DND-41 (cell line): ENCODE results near the gene EPB41.

Experiments used
- ATAC-seq: fragments of 200-7000 bp; cut with Tn5 transposase; 3 replicates; pipeline ENCODE4 v1.9.1; 2021; ENCODE audit warnings: low read depth; ENCODE audit not compliant: insufficient read depth
- DNase-seq: peaks from one replicate; pipeline ENCODE4 v3.0.0-alpha.2; 2020
- H2AFZ ChIP-seq: 2 replicates; pipeline ENCODE4 v1.6.0; 2012; ENCODE audit warnings: low read depth, low read length
- H3K27ac ChIP-seq: 2 replicates; pipeline ENCODE4 v1.5.1; 2012; ENCODE audit warnings: low read length, inconsistent platforms
- H3K27me3 ChIP-seq: fragments of 200-600 bp; sonication (generic); 2 replicates; pipeline ENCODE4 v1.6.0; 2012; ENCODE audit warnings: low read length, mild to moderate bottlenecking, inconsistent platforms; ENCODE audit not compliant: insufficient read depth, poor library complexity
- H3K36me3 ChIP-seq: 2 replicates; pipeline ENCODE4 v1.5.1; 2012; ENCODE audit warnings: low read length, inconsistent platforms; ENCODE audit not compliant: insufficient read depth
- H3K4me1 ChIP-seq: 2 replicates; pipeline ENCODE4 v1.5.1; 2012; ENCODE audit warnings: mild to moderate bottlenecking, low read length; ENCODE audit not compliant: insufficient read depth
- H3K4me2 ChIP-seq: 2 replicates; pipeline ENCODE4 v1.6.0; 2012; ENCODE audit warnings: mild to moderate bottlenecking, moderate library complexity, low read length, inconsistent platforms; ENCODE audit not compliant: insufficient read depth
- H3K4me3 ChIP-seq, 2 experiments: fragments of 200-600 bp in 1 of 2; shearing (Covaris generic) in 1 of 2; 2 replicates each; pipeline ENCODE4 v1.5.1; 2012 to 2016; ENCODE audit warnings: inconsistent platforms in 2 of 2, low read length in 2 of 2, mild to moderate bottlenecking in 2 of 2, low read depth in 1 of 2, moderate library complexity in 1 of 2
- H3K79me2 ChIP-seq: 2 replicates; pipeline ENCODE4 v1.6.0; 2012; ENCODE audit warnings: low read length, inconsistent platforms; ENCODE audit not compliant: insufficient read depth
- H3K9ac ChIP-seq: 2 replicates; pipeline ENCODE4 v1.6.0; 2012; ENCODE audit warnings: low read depth, mild to moderate bottlenecking, inconsistent platforms, low read length, moderate library complexity
- H3K9me3 ChIP-seq: 2 replicates; pipeline ENCODE4 v1.5.1; 2012; ENCODE audit warnings: low read length, moderate library complexity, mild to moderate bottlenecking, inconsistent platforms; ENCODE audit not compliant: insufficient read depth, severe bottlenecking
- H4K20me1 ChIP-seq: 2 replicates; pipeline ENCODE4 v1.6.0; 2012; ENCODE audit warnings: low read length; ENCODE audit not compliant: insufficient read depth
- CTCF ChIP-seq: IDR thresholded peaks from 2 replicates; pipeline ENCODE4 v1.5.1; 2012; ENCODE audit warnings: borderline replicate concordance, low read length, moderate library complexity, mild to moderate bottlenecking; ENCODE audit not compliant: poor library complexity, severe bottlenecking; ENCODE audit errors: extremely low read depth
- EZH2 ChIP-seq: IDR thresholded peaks from 3 replicates; pipeline ENCODE4 v1.6.1; 2012; ENCODE audit warnings: borderline replicate concordance, low read depth, mild to moderate bottlenecking, moderate library complexity, low read length, inconsistent platforms; ENCODE audit not compliant: severe bottlenecking

Gene EPB41

GRCh38 chr1:29136391-29136915 is 222.1 kb downstream of the EPB41 start:
- Histone ChIP-seq H3K27me3 (no peaks in the 10 kb centered on the region), H3K4me2 (no peak overlapping the region), H3K27ac (no peak overlapping the region), H3K9ac (no peak overlapping the region), H3K36me3 (no peaks in the 10 kb centered on the region), H4K20me1 (no peaks in the 10 kb centered on the region), H3K79me2 (no peaks in the 10 kb centered on the region), H3K4me1 (no peaks in the 10 kb centered on the region), H3K4me3 (no peak overlapping the region), H2AFZ (no peak overlapping the region), H3K9me3 (no peaks in the 10 kb centered on the region)
- ATAC-seq (no peak), DNase-seq (no peak)
- no peak for TF ChIP-seq EZH2
- no peak for TF ChIP-seq CTCF

- no peaks in the 10 kb centered on the region for H3K9me3 ChIP-seq
- peaks cover 27% of the 10 kb centered on the region for H3K36me3 ChIP-seq
- DNase-seq, result no peak
- no peak overlapping the region for H3K4me3 ChIP-seq
- H3K27me3 ChIP-seq, result no peaks in the 10 kb centered on the region
- no peaks in the 10 kb centered on the region for H3K79me2 ChIP-seq
- no peak overlapping the region for H2AFZ ChIP-seq
- ATAC-seq, result no peak
- no peaks in the 10 kb centered on the region for H3K4me1 ChIP-seq
- no peak overlapping the region for H3K27ac ChIP-seq
- peaks cover 6% of the 10 kb centered on the region; the same call in 1 of the 2 replicates for H4K20me1 ChIP-seq
- H3K4me2 ChIP-seq, result no peak overlapping the region
- no peak overlapping the region for H3K9ac ChIP-seq
- no peak for TF ChIP-seq EZH2
- no peak for TF ChIP-seq CTCF
Measured at GRCh38 chr1:29142714-29143113, 228.3 kb downstream of the EPB41 start.

GRCh38 chr1:29144178-29144577 is 229.8 kb downstream of the EPB41 start:
- Histone ChIP-seq H3K9ac (no peak overlapping the region), H3K27ac (no peak overlapping the region), H3K4me3 (no peak overlapping the region), H3K79me2 (no peaks in the 10 kb centered on the region), H2AFZ (no peak overlapping the region), H3K4me2 (no peak overlapping the region), H3K4me1 (no peaks in the 10 kb centered on the region), H3K36me3 (peaks cover 42% of the 10 kb centered on the region), H4K20me1 (peaks cover 6% of the 10 kb centered on the region; the same call in 1 of the 2 replicates), H3K9me3 (no peaks in the 10 kb centered on the region), H3K27me3 (no peaks in the 10 kb centered on the region)
- 0 out of 3 replicates have a peak, but pooled peaks have one; percentile 22 for ATAC-seq
- no peak for DNase-seq
- TF ChIP-seq EZH2 (no peak), CTCF (no peak)
